ENCODE data around the gene CLVS2.

- TF ChIP-seq CTCF (IDR thresholded peaks at IDR 0.05) (no peak), EP300 (IDR thresholded peaks at IDR 0.05) (no peak), POLR2A (IDR thresholded peaks at IDR 0.05) (no peak)
These were observed 2.5 kb downstream of the CLVS2 start for GRCh38 chr6:122998403-122998975.
